Measurements from ENCODE around the gene ENG. TPM values are rescaled to one million over a fixed set of nuclear protein-coding genes. Genes with fewer than 3 reads are reported as not detected.

ENG gene
- total and polyA plus RNA-seq, 2 of the 8 experiments (the other 6 are each of a cell fraction or from before 2014, with no cell fraction given) = 1.8 to 4.4 TPM

DNA sequence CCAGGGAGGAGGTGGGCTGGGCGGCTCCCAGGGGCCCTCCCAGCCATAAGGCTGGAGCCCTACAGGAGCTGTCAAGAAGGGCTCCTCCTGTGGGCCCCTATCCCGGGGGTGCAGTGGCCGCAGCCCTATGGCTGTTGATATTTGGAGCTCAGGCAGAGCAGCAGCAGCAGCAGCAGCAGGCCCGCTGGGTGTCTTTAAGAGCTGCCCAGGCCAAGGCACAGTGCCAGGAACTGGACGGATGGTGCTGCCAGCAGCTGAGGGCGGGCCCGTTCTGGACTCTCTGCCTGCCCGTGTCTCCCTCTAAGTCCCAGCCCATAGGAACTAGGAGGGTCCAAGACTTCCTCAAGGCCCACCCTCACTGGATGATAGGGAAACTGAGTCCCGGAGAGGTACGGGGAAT is 19.4 kb upstream of the ENG start:
- Histone ChIP-seq H3K27ac (ENCODE audit: low read depth, low read length) (no peak overlapping the region), H2BK5ac (ENCODE audit: low read depth, low read length) (no peak overlapping the region), H3K4me2 (ENCODE audit: insufficient read depth in 1 of 2, low read depth in 2 of 2, low read length in 2 of 2) (no peak overlapping the region), H2AFZ (ENCODE audit: low read length) (no peak overlapping the region), H3K23me2 (ENCODE audit: low read depth, low read length) (peaks cover 7% of the 10 kb centered on the region; the same call in 1 of the 2 replicates), H3K27me3 (replicated peaks in 1 of 4; ENCODE audit: control insufficient read depth in 3 of 4, extremely low read depth in 1 of 4, insufficient read depth in 3 of 4, low read length in 3 of 4) (no peaks in the 10 kb centered on the region), H3K23ac (ENCODE audit: insufficient read length) (no peak overlapping the region), H3K36me3 (ENCODE audit: control insufficient read depth in 2 of 4, insufficient read depth in 4 of 4, low read length in 3 of 4) (no peaks in the 10 kb centered on the region), H2BK12ac (ENCODE audit: low read depth, low read length) (no peak overlapping the region), H2BK15ac (ENCODE audit: low read length) (no peak overlapping the region), H4K91ac (replicated peaks; ENCODE audit: insufficient read length, low read length) (no peak overlapping the region), H3K4me3 (ENCODE audit: extremely low read depth in 1 of 4, insufficient read depth in 2 of 4, low read depth in 3 of 4, low read length in 4 of 4) (no peak overlapping the region), H3K18ac (ENCODE audit: extremely low read depth, low read length) (no peak overlapping the region), H3K79me2 (ENCODE audit: control insufficient read depth in 1 of 2, insufficient read depth in 2 of 2, low read length in 2 of 2) (no peaks in the 10 kb centered on the region), H4K8ac (ENCODE audit: extremely low read depth, insufficient read depth, low read length) (no peak overlapping the region), H3K9ac (replicated peaks in 1 of 4; ENCODE audit: extremely low read depth in 1 of 4, low read depth in 3 of 4, low read length in 3 of 4) (no peak overlapping the region), H2AK5ac (ENCODE audit: low read depth, low read length) (no peak overlapping the region), H3K14ac (ENCODE audit: insufficient read length) (no peak overlapping the region), H2BK120ac (replicated peaks; ENCODE audit: low read depth, low read length) (no peak overlapping the region), H3K56ac (replicated peaks; ENCODE audit: insufficient read length, low read depth, low read length) (no peak overlapping the region), H3K79me1 (ENCODE audit: low read depth, low read length) (no peaks in the 10 kb centered on the region), H2BK20ac (ENCODE audit: low read length) (no peak overlapping the region), H3K4ac (replicated peaks; ENCODE audit: insufficient read length, low read depth, low read length) (no peak overlapping the region), H3K9me3 (ENCODE audit: insufficient read depth in 2 of 2, low read depth in 1 of 2, low read length in 1 of 2) (no peaks in the 10 kb centered on the region), H3K4me1 (replicated peaks in 1 of 4; ENCODE audit: control insufficient read depth in 3 of 4, insufficient read depth in 4 of 4, low read length in 3 of 4) (peaks cover 0 to 11% (median 9%) of the 10 kb centered on the region in 4 experiments; a peak in 6 of 7 replicates), H4K5ac (ENCODE audit: insufficient read length, low read depth, low read length) (no peak overlapping the region), H4K20me1 (replicated peaks in 1 of 2; ENCODE audit: control insufficient read depth in 1 of 2, insufficient read depth in 2 of 2, low read length in 2 of 2) (peaks cover 0 to 4% of the 10 kb centered on the region in 2 experiments)
- FAIRE-seq (no peak), DNase-seq (ENCODE audit: low read depth in 1 of 2, low spot score in 2 of 2) (no peak)
- ChIA-PET POLR2A (ENCODE audit: partially characterized antibody) (interaction anchor here (1.0 to 2.8 kb wide), 5 partner anchors 9 to 50 kb away, joined by 3 to 11 read pairs (median 5); partner anchors contain the start of gene ENG), CTCF (ENCODE audit: partially characterized antibody) (interaction anchor here (0.6 to 9.2 kb wide), 17 partner anchors 9 to 170 kb away, joined by 3 to 116 read pairs (median 4); partner anchors contain the start of genes ENG, ST6GALNAC4, ST6GALNAC6 and TOR2A)
- 90% methylated on average over 10 of the region's 10 CpGs; no CpG with 5 or more reads in 1 of the 2 experiments for WGBS, 2 experiments (ENCODE audit: extremely low coverage in 1 of 2, insufficient coverage in 1 of 2, insufficient read length in 1 of 2, insufficient replicate concordance in 2 of 2, low coverage in 1 of 2, low lambda C conversion rate in 2 of 2, missing lambda C conversion rate in 1 of 2)
- TF ChIP-seq RXRA (IDR thresholded peaks at IDR 0.05; ENCODE audit: insufficient read depth, low read depth, low read length) (no peak), EZH2 (IDR thresholded peaks at IDR 0.05; ENCODE audit: low read depth, low read length, severe bottlenecking) (no peak), POLR2A (IDR thresholded peaks at IDR 0.05; ENCODE audit: control extremely low read depth in 1 of 2, low read depth in 2 of 2, low read length in 2 of 2) (no peak), BCL11A (IDR thresholded peaks at IDR 0.05; ENCODE audit: low read depth in 2 of 2, low read length in 2 of 2) (no peak), CREB1 (IDR thresholded peaks at IDR 0.05) (no peak), SP4 (IDR thresholded peaks at IDR 0.05; ENCODE audit: low read length) (no peak), RFX5 (IDR thresholded peaks at IDR 0.05; ENCODE audit: borderline replicate concordance, low read depth, low read length) (no peak), SP1 (IDR thresholded peaks at IDR 0.05; ENCODE audit: low read depth, low read length) (no peak), PHF8 (conservative IDR thresholded peaks at IDR 0.05; ENCODE audit: low read depth, low read length) (no peak), SP2 (IDR thresholded peaks at IDR 0.05; ENCODE audit: low read length) (no peak), CHD1 (IDR thresholded peaks at IDR 0.05; ENCODE audit: low read depth, low read length) (no peak), EGR1 (IDR thresholded peaks at IDR 0.05; ENCODE audit: borderline replicate concordance, low read depth, low read length) (no peak), RNF2 (IDR thresholded peaks at IDR 0.05; ENCODE audit: borderline replicate concordance, low read depth, low read length, missing control alignments, poor library complexity, severe bottlenecking) (no peak), FOSL1 (IDR thresholded peaks at IDR 0.05; ENCODE audit: insufficient read depth, low read depth, low read length) (no peak), CTBP2 (IDR thresholded peaks at IDR 0.05; ENCODE audit: borderline replicate concordance, insufficient read depth, insufficient read length, low read length) (no peak)
